Heart left ventricle (tissue), 13 donors: Measurements from ENCODE around the gene NUBPL.

Source experiments
- POLR2A ChIP-seq, 2 donors: fragments of 450-650 bp; IDR thresholded peaks; one replicate each; pipeline ENCODE4 v1.6.1; 2017; ENCODE audit warnings: antibody characterized with exemption in 2 of 2, mild to moderate bottlenecking in 2 of 2, moderate library complexity in 2 of 2
- TF ChIP-seq, protein P1 (sequence below), 12 donors: fragments of 200-600 bp; sonication (generic) in 4 of 12; IDR thresholded peaks; one replicate each; pipeline versions ENCODE4 v1.5.0 to v1.8.0; 2018 to 2022; ENCODE audit warnings: antibody characterized with exemption in 12 of 12, mild to moderate bottlenecking in 5 of 12
- donor health status: ischemic (EF 13 %, LVEDD 7.1; RV severe dilation, severe dysfunction).
- donor health status: DM: no; HTN: yes; CAD: no.
- donor health status: DM: no; HTN: no; CAD: no.
- donor health status: ischemic (EF 25% LVEDD 6.9; RV normal size, moderate dysfunction).
- donor health status: ischemic (EF 25% LVEDD 5.7; RV mildly dilated, moderate dysfunction).
- donor health status: ischemic (EF 35%, LVEDD 5.7; RV mildly dilated, moderate dysfunction).
- donor health status: nonischemic (EF 11% LVEDD 7.7; RV severe dilation, severe dysfunction).
- donor health status: DM: yes; HTN: yes; CAD: no.
- donor health status: PGD.
- donor health status: ischemic (EF 29% LVEDD 5.4; RV normal size, mild dysfunction).
- donor health status: nonischemic (EF 23%, LVEDD 6.1; RV moderate dilation, normal function).

DNA sequence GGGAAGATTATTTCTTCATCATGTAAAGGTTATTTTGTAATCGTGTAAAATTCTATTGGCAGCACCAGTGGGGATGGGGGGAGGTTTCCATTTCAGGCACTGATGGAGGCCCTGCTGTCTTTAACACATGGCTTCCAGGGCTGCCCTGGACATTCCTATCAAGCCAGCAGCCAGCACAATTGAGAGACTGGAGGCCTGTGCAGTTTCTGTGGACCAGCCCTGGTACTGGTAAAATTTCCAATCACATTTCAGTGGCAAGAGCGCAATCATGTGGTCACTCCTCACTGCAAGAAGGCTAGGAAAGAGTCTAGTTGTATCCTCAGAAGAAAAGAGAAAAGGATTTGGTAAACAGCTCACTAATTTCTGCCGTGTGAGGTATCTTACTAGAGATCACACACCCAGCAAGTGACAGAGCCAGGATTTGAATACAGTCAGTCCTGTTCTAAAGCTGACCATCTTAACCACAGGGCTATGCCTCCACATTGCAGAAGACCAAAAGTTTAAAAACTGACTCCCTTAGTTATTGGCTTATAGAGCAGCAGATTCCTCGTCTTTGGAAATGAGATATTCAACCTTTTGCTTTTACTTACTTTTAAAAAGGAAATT is 336.5 kb downstream of the NUBPL start:
- TF ChIP-seq, protein P1, sequence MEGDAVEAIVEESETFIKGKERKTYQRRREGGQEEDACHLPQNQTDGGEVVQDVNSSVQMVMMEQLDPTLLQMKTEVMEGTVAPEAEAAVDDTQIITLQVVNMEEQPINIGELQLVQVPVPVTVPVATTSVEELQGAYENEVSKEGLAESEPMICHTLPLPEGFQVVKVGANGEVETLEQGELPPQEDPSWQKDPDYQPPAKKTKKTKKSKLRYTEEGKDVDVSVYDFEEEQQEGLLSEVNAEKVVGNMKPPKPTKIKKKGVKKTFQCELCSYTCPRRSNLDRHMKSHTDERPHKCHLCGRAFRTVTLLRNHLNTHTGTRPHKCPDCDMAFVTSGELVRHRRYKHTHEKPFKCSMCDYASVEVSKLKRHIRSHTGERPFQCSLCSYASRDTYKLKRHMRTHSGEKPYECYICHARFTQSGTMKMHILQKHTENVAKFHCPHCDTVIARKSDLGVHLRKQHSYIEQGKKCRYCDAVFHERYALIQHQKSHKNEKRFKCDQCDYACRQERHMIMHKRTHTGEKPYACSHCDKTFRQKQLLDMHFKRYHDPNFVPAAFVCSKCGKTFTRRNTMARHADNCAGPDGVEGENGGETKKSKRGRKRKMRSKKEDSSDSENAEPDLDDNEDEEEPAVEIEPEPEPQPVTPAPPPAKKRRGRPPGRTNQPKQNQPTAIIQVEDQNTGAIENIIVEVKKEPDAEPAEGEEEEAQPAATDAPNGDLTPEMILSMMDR (IDR thresholded peaks at IDR 0.05), result peak in 2 of 12 donors; percentile 11 to 29
- no peak for TF ChIP-seq POLR2A (IDR thresholded peaks at IDR 0.05)
